ENCODE measurements around the gene WFDC9. TPM values are rescaled to one million over a fixed set of nuclear protein-coding genes. Genes with fewer than 3 reads are reported as not detected.
"Not testable (repeated sequence)": the region's sequence is repeated elsewhere in the genome, so short reads cannot be mapped to it uniquely, and the experiment has no call there.

WFDC9 gene
- polyA plus RNA-seq, 1 donor from 2014 or later = not detected

DNA sequence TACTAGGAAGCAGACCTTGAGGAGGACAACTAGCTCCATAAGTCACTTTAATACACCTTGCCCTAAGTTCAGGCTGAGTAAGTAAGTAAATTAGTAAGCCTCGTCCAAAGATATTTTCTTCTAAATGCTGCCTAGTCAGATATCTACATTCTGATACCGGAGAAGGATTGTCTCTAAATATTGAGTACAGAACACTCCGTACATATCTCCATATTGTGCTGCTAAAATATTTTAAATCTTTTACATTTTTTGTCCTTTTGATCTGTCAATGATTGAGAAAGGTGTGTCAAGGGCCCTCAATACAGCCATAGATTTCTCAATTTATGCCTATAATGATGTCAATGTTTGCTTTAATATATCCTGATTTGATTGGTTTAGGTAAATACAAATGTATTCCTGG, 55.2 kb downstream of the WFDC9 start:
- Histone ChIP-seq H3K4me2 (ENCODE audit: low read length) (no peak overlapping the region), H3K4me3 (ENCODE audit: low read length) (no peak overlapping the region), H3K27me3 (ENCODE audit: insufficient read depth, low read depth, low read length) (no peaks in the 10 kb centered on the region), H3K9me2 (ENCODE audit: insufficient read depth, low read length) (no peaks in the 10 kb centered on the region), H3K27ac (ENCODE audit: low read length) (no peak overlapping the region), H4K20me1 (ENCODE audit: insufficient read depth) (no peaks in the 10 kb centered on the region), H3K9ac (ENCODE audit: low read length) (no peak overlapping the region), H2AFZ (ENCODE audit: low read depth, low read length) (no peak overlapping the region), H3K36me3 (ENCODE audit: insufficient read depth, low read length) (no peaks in the 10 kb centered on the region), H3K9me3 (ENCODE audit: low read length) (no peaks in the 10 kb centered on the region), H3F3A (ENCODE audit: insufficient read depth, low read length, poor library complexity, severe bottlenecking) (no peaks in the 10 kb centered on the region), H3K79me2 (replicated peaks; ENCODE audit: insufficient read depth, low read length) (no peaks in the 10 kb centered on the region)
- TF ChIP-seq TAF1 (IDR thresholded peaks at IDR 0.05; ENCODE audit: low read depth) (no peak), REST (IDR thresholded peaks at IDR 0.05; ENCODE audit: borderline replicate concordance) (no peak), EZH2 (IDR thresholded peaks at IDR 0.05; ENCODE audit: borderline replicate concordance, insufficient read depth, low read length, poor library complexity, severe bottlenecking) (no peak), RAD21 (conservative IDR thresholded peaks at IDR 0.05) (no peak)

GRCh38 chr20:45569650-45570049, 61.4 kb downstream of the WFDC9 start:
- not testable (repeated sequence) for H3K9me2 ChIP-seq (ENCODE audit: insufficient read depth, low read length); H3K4me2 ChIP-seq (ENCODE audit: low read length); H3K27ac ChIP-seq (ENCODE audit: low read length); H3K4me3 ChIP-seq (ENCODE audit: low read length); H3K27me3 ChIP-seq (ENCODE audit: insufficient read depth, low read depth, low read length); H2AFZ ChIP-seq (ENCODE audit: low read depth, low read length); H3K79me2 ChIP-seq (replicated peaks; ENCODE audit: insufficient read depth, low read length); H4K20me1 ChIP-seq (ENCODE audit: insufficient read depth); H3F3A ChIP-seq (ENCODE audit: insufficient read depth, low read length, poor library complexity, severe bottlenecking); H3K9me3 ChIP-seq (ENCODE audit: low read length); H3K36me3 ChIP-seq (ENCODE audit: insufficient read depth, low read length); H3K9ac ChIP-seq (ENCODE audit: low read length)

DNA sequence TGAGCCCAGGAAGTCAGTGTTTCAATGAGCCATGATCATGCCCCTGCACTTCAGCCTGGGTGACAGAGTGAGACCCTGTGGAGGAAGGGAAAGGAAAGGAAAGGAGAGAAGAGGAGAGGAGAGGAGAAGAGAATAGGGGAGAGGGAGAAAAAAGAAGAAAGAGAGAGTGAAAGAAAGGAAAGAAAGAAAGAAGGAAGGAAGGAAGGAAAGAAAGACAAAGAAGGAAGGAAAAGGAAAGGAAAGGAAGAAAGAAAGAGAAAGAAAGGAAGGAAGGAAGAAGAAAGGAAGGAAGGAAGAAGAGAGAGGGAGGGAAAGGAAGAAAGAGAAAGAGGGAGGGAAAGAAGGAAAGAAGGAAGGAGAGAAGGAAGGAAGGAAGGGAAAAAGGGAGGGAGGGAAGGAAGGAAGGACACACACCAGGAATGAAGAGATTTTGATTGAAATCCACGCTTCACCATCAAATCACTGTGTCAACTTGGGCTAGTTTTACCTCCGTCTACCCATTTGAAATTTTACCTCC, 66.3 kb downstream of the WFDC9 start:
- no peaks in the 10 kb centered on the region for H3K9me3 ChIP-seq (ENCODE audit: low read length)
- H3K9ac ChIP-seq (ENCODE audit: low read length) = no peak overlapping the region
- no peaks in the 10 kb centered on the region for H3K9me2 ChIP-seq (ENCODE audit: insufficient read depth, low read length)
- no peaks in the 10 kb centered on the region for H3K36me3 ChIP-seq (ENCODE audit: insufficient read depth, low read length)
- H3K79me2 ChIP-seq (replicated peaks; ENCODE audit: insufficient read depth, low read length) = no peaks in the 10 kb centered on the region
- no peak for TF ChIP-seq REST (IDR thresholded peaks at IDR 0.05; ENCODE audit: borderline replicate concordance)
- TF ChIP-seq TAF1 (IDR thresholded peaks at IDR 0.05; ENCODE audit: low read depth) = no peak
- no peak for TF ChIP-seq EP300 (conservative IDR thresholded peaks at IDR 0.05; ENCODE audit: poor library complexity, severe bottlenecking)
- TF ChIP-seq POLR2AphosphoS5 (IDR thresholded peaks at IDR 0.05) = no peak
- no peak for TF ChIP-seq EZH2 (IDR thresholded peaks at IDR 0.05; ENCODE audit: borderline replicate concordance, insufficient read depth, low read length, poor library complexity, severe bottlenecking)
- TF ChIP-seq RAD21 (conservative IDR thresholded peaks at IDR 0.05) = no peak
- TF ChIP-seq SMC3 (conservative IDR thresholded peaks at IDR 0.05; ENCODE audit: poor library complexity) = no peak
- TF ChIP-seq CTCF (IDR thresholded peaks at IDR 0.05; ENCODE audit: poor library complexity, severe bottlenecking) = no peak
- no peak for TF ChIP-seq MXI1 (conservative IDR thresholded peaks at IDR 0.05; ENCODE audit: poor library complexity, severe bottlenecking)
- no peaks in the 10 kb centered on the region for H4K20me1 ChIP-seq (ENCODE audit: insufficient read depth)
- H3K4me3 ChIP-seq (ENCODE audit: low read length) = no peak overlapping the region
- no peak overlapping the region for H3K4me2 ChIP-seq (ENCODE audit: low read length)
- no peak overlapping the region for H2AFZ ChIP-seq (ENCODE audit: low read depth, low read length)
- H3F3A ChIP-seq (ENCODE audit: insufficient read depth, low read length, poor library complexity, severe bottlenecking) = no peaks in the 10 kb centered on the region
- H3K27ac ChIP-seq (ENCODE audit: low read length) = no peak overlapping the region
- no peaks in the 10 kb centered on the region for H3K27me3 ChIP-seq (ENCODE audit: insufficient read depth, low read depth, low read length)
